A673 (cell line): Measurements from ENCODE around the gene YJEFN3.

Experiments
- CTCF ChIP-seq: fragments of 300-800, 200-600 bp; sonication (generic); conservative IDR thresholded peaks from 2 replicates; pipeline ENCODE4 v1.5.1; 2017; ENCODE audit warnings: low read depth, mild to moderate bottlenecking, antibody characterized with exemption, low read length, moderate library complexity, mixed read lengths
- EZH2 ChIP-seq: fragments of 200-600 bp; sonication (generic); IDR thresholded peaks from 2 replicates; pipeline ENCODE4 v1.6.1; 2017; ENCODE audit warnings: borderline replicate concordance, low read depth, mild to moderate bottlenecking, mixed read lengths, antibody characterized with exemption, low read length; ENCODE audit not compliant: poor library complexity, severe bottlenecking

GRCh38 chr19:19526581-19527370 is 1.9 kb upstream of the YJEFN3 start:
- TF ChIP-seq CTCF (no peak), EZH2 (no peak)
